HepG2 (cell line): ENCODE measurements around the gene RASA3. TPM values are rescaled to one million over a fixed set of nuclear protein-coding genes. Genes with fewer than 3 reads are reported as not detected.

ENCODE experiments used
- ATAC-seq: fragments of 200-7000 bp; cut with Tn5 transposase; 3 replicates; pipeline ENCODE4 v1.9.1; 2020; ENCODE audit warnings: mild to moderate bottlenecking, moderate library complexity
- BruUV-seq: library from RNA; stranded (reverse); fragments of 400-500 nt; replicated peaks from 2 replicates; lab custom pipeline; 2021; lab: Mats Ljungman, UMichigan
- CTCF ChIA-PET: fragments of 300-600 bp; formaldehyde crosslinking; extraction: SDS; loops from one replicate; lab custom pipeline; 2021; ENCODE audit warnings: low total read pairs, inconsistent platforms, low intra/inter-chr PET ratio; lab: Yijun Ruan, JAX
- POLR2A ChIA-PET: fragments of 350-600 bp; sonication (Branson Sonifier 250); formaldehyde crosslinking; loops from one replicate; lab custom pipeline; 2020; ENCODE audit warnings: antibody characterized with exemption, inconsistent platforms; lab: Yijun Ruan, JAX
- DNase-seq: peaks from one replicate; pipeline ENCODE4 v3.0.0-alpha.2; 2015; ENCODE audit warnings: low spot score
- FAIRE-seq: peaks from 3 replicates; lab custom pipeline; 2011; peaks lifted over from hg19 to GRCh38; lab: Jason Lieb, UNC
- H2AFZ ChIP-seq: one replicate; pipeline ENCODE4 v1.6.1; 2011; ENCODE audit warnings: low read length, inconsistent platforms
- H3K27ac ChIP-seq: fragments of 300-600 bp; 3 replicates; pipeline ENCODE4 v1.8.0; 2011; ENCODE audit warnings: mixed run types, mild to moderate bottlenecking, mixed read lengths, low read length, inconsistent platforms; ENCODE audit not compliant: insufficient read depth; ENCODE audit errors: extremely low read length
- H3K27me3 ChIP-seq, 2 experiments: fragments of 200-600 bp in 1 of 2; 2 replicates in 1 of 2; 3 replicates in 1 of 2; pipeline versions ENCODE4 v1.6.0 to v1.8.0; 2011; ENCODE audit warnings: low read length in 2 of 2, mild to moderate bottlenecking in 2 of 2, moderate library complexity in 2 of 2, inconsistent platforms in 1 of 2; ENCODE audit not compliant: insufficient read depth in 2 of 2, control insufficient read depth in 1 of 2
- H3K36me3 ChIP-seq, 2 experiments: fragments of 200-600 bp in 1 of 2; replicated peaks in 1 of 2; 2 replicates in 1 of 2; 3 replicates in 1 of 2; pipeline versions ENCODE4 v1.5.1 to v1.8.0; 2011; ENCODE audit warnings: low read length in 2 of 2, inconsistent platforms in 1 of 2; ENCODE audit not compliant: insufficient read depth in 2 of 2, control insufficient read depth in 1 of 2
- H3K4me1 ChIP-seq: 2 replicates; pipeline ENCODE4 v1.5.1; 2012; ENCODE audit warnings: low read length, inconsistent platforms; ENCODE audit not compliant: insufficient read depth
- H3K4me2 ChIP-seq: 2 replicates; pipeline ENCODE4 v1.6.0; 2011; ENCODE audit warnings: low read depth, low read length, inconsistent platforms
- H3K4me3 ChIP-seq, 3 experiments: fragments of 200-600 bp in 1 of 3; sonication (generic), shearing (Covaris generic) in 1 of 3; replicated peaks in 1 of 3; 2 replicates each; pipeline ENCODE4 v1.5.1; 2011 to 2016; ENCODE audit warnings: low read length in 3 of 3, inconsistent platforms in 2 of 3, low read depth in 2 of 3, mild to moderate bottlenecking in 2 of 3, control low read depth in 1 of 3, mixed read lengths in 1 of 3; ENCODE audit not compliant: insufficient read depth in 1 of 3
- H3K79me2 ChIP-seq: one replicate; pipeline ENCODE4 v1.6.1; 2011; ENCODE audit warnings: low read length, inconsistent platforms; ENCODE audit not compliant: insufficient read depth
- H3K9ac ChIP-seq: 2 replicates; pipeline ENCODE4 v1.6.0; 2011; ENCODE audit warnings: mild to moderate bottlenecking, low read depth, low read length, inconsistent platforms; ENCODE audit not compliant: insufficient read depth
- H3K9me3 ChIP-seq: 2 replicates; pipeline ENCODE4 v1.5.1; 2012; ENCODE audit warnings: mild to moderate bottlenecking, low read length
- H4K20me1 ChIP-seq: 2 replicates; pipeline ENCODE4 v1.6.0; 2011; ENCODE audit warnings: inconsistent platforms, mild to moderate bottlenecking, low read length, moderate library complexity; ENCODE audit not compliant: insufficient read depth
- AGO1 ChIP-seq: fragments of 200-400 bp; formaldehyde crosslinking; IDR thresholded peaks from 2 replicates; pipeline ENCODE4 v1.6.1; 2017; ENCODE audit warnings: mild to moderate bottlenecking, low read depth, low read length, moderate library complexity; ENCODE audit not compliant: poor library complexity, severe bottlenecking
- FOXA3 ChIP-seq: IDR thresholded peaks from 2 replicates; pipeline ENCODE4 v1.6.1; 2016; ENCODE audit warnings: missing genetic modification reagents, missing compliant biosample characterization
- FOXK2 ChIP-seq: fragments of 450-650 bp; IDR thresholded peaks from 2 replicates; pipeline ENCODE4 v1.6.1; 2016
- HIVEP1 ChIP-seq: sonication (generic); formaldehyde crosslinking; IDR thresholded peaks from 2 replicates; pipeline ENCODE4 v1.4.0; 2020; ENCODE audit warnings: mild to moderate bottlenecking, missing genetic modification reagents
- KAT2B ChIP-seq: fragments of 150-350 bp; IDR thresholded peaks from 2 replicates; pipeline ENCODE4 v1.6.1; 2014; ENCODE audit warnings: low read depth, low read length, borderline replicate concordance
- RFX1 ChIP-seq: fragments of 450-650 bp; IDR thresholded peaks from 2 replicates; pipeline ENCODE4 v1.6.1; 2017
- TAF15 ChIP-seq: fragments of 200-400 bp; formaldehyde crosslinking; IDR thresholded peaks from one replicate; pipeline ENCODE4 v1.6.1; 2018; ENCODE audit warnings: mild to moderate bottlenecking, low read depth, low read length; ENCODE audit not compliant: poor library complexity, severe bottlenecking
- YY1 ChIP-seq: IDR thresholded peaks from 2 replicates; pipeline ENCODE4 v1.6.1; 2011; ENCODE audit warnings: low read length, low read depth, moderate library complexity, mild to moderate bottlenecking; ENCODE audit not compliant: insufficient read depth, insufficient replicate concordance
- ZFP62 ChIP-seq: sonication (generic); formaldehyde crosslinking; IDR thresholded peaks from 2 replicates; pipeline ENCODE4 v1.4.0; 2020; ENCODE audit warnings: missing genetic modification reagents
- ZNF224 ChIP-seq: sonication (generic); formaldehyde crosslinking; IDR thresholded peaks from 2 replicates; pipeline ENCODE4 v1.5.0; 2020; ENCODE audit warnings: mild to moderate bottlenecking, missing genetic modification reagents
- ZNF572 ChIP-seq: sonication (generic); formaldehyde crosslinking; IDR thresholded peaks from 2 replicates; pipeline ENCODE4 v1.5.1; 2020; ENCODE audit warnings: mild to moderate bottlenecking, missing genetic modification reagents
- WGBS: methylation state at CpG from one replicate; pipeline ENCODE4 v1.1.6; 2017; ENCODE audit warnings: low lambda C conversion rate; 5-methylcytosine and 5-hydroxymethylcytosine counted together
- in situ Hi-C: cut with HindIII; loops from 2 replicates; pipeline ENCODE4 v1.10.0; 2017; ENCODE audit warnings: low pct_unique_long_range_greater_than_20kb; ENCODE audit not compliant: extremely low pct_ligation_motif_present
- intact Hi-C: fragments of 100-400 bp; cut with micrococcal nuclease; formaldehyde crosslinking; loops from one replicate; pipeline ENCODE4 v1.10.0; 2022; ENCODE audit not compliant: unreplicated experiment
- polyA plus RNA-seq, 8 experiments: library from polyadenylated mRNA; depleted of rRNA in 3 of 8; stranded (reverse) in 7 of 8; unstranded in 1 of 8; fragments of >200 nt; fragmentation: Illumina TruSeq in 4 of 8; extraction: Trizol in 4 of 8; gene quantifications; 2 replicates each; pipeline versions ENCODE4 v1.2.1 to v1.2.3, GENCODE V29; 2011 to 2016; ENCODE audit warnings: low read depth in 4 of 8, missing spikeins in 1 of 8, mixed read lengths in 1 of 8; ENCODE audit not compliant: insufficient read depth in 1 of 8
- total RNA-seq, 5 experiments: library from RNA; depleted of rRNA; stranded (reverse); fragments of >200 nt; fragmentation: Illumina TruSeq; extraction: Trizol; gene quantifications; 2 replicates each; pipeline ENCODE4 v1.2.3, GENCODE V29; 2016; ENCODE audit warnings: low read depth in 1 of 5
- TF ChIP-seq, protein P1 (sequence below): IDR thresholded peaks from 2 replicates; pipeline ENCODE4 v1.6.1; 2012; ENCODE audit warnings: low read length, improper control_type of control experiment
- TF ChIP-seq, protein P2 (sequence below): sonication (generic); formaldehyde crosslinking; IDR thresholded peaks from 2 replicates; pipeline ENCODE4 v1.4.0; 2020; ENCODE audit warnings: missing genetic modification reagents

Gene RASA3
- total and polyA plus RNA-seq, 2 of the 13 experiments (the other 11 are each of a cell fraction or from before 2014, with no cell fraction given) = 0.05 TPM; not detected in 1

DNA sequence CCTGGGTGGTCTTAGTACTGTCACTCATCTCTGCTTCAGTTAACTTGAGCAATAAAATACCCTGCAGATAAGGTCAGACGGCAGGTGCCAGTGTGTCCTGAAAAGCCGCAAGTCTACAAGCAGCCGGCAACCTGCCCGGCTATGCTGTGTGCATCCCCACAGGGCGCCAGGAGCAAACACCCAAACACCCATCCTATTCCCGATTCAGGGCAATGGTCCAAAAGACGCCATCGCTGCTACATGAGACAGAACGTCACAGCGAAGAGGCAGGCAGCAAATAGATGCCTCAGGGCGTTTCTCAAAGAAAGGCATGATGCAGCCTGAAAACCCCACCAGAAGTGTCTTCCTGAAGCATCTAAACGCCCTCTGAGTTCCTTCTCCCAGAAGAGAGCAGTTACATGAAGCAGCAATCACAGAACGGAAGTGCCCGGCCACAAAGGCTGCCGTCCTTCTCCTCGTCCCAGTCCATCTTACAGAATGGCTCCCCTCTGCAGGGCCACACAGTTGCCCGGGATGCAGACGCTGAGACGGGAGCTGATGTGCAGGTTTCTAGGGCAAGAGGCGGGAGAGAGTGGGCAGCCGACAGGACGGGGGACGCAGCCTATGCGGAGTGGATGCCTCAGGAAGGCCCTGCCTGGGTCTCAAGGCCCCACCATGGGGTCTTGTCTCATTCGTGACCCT lies 35.1 kb downstream of the RASA3 start:
- TF ChIP-seq AGO1 (no peak), FOXK2 (no peak), ZNF224 (no peak), TAF15 (no peak), ZFP62 (no peak), FOXA3 (CRISPR knock-in tag) (no peak), KAT2B (no peak), ZNF572 (CRISPR knock-in tag) (no peak), RFX1 (no peak), YY1 (no peak), HIVEP1 (CRISPR knock-in tag) (no peak)
- TF ChIP-seq, protein P1, sequence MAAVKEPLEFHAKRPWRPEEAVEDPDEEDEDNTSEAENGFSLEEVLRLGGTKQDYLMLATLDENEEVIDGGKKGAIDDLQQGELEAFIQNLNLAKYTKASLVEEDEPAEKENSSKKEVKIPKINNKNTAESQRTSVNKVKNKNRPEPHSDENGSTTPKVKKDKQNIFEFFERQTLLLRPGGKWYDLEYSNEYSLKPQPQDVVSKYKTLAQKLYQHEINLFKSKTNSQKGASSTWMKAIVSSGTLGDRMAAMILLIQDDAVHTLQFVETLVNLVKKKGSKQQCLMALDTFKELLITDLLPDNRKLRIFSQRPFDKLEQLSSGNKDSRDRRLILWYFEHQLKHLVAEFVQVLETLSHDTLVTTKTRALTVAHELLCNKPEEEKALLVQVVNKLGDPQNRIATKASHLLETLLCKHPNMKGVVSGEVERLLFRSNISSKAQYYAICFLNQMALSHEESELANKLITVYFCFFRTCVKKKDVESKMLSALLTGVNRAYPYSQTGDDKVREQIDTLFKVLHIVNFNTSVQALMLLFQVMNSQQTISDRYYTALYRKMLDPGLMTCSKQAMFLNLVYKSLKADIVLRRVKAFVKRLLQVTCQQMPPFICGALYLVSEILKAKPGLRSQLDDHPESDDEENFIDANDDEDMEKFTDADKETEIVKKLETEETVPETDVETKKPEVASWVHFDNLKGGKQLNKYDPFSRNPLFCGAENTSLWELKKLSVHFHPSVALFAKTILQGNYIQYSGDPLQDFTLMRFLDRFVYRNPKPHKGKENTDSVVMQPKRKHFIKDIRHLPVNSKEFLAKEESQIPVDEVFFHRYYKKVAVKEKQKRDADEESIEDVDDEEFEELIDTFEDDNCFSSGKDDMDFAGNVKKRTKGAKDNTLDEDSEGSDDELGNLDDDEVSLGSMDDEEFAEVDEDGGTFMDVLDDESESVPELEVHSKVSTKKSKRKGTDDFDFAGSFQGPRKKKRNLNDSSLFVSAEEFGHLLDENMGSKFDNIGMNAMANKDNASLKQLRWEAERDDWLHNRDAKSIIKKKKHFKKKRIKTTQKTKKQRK = no peak
- TF ChIP-seq, protein P2, sequence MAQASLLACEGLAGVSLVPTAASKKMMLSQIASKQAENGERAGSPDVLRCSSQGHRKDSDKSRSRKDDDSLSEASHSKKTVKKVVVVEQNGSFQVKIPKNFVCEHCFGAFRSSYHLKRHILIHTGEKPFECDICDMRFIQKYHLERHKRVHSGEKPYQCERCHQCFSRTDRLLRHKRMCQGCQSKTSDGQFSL (CRISPR knock-in tag) = no peak
- Histone ChIP-seq H3K27me3 (peaks cover 4 to 36% of the 10 kb centered on the region in 2 experiments; a peak in 4 of 5 replicates), H3K4me2 (no peak overlapping the region), H3K4me1 (no peaks in the 10 kb centered on the region), H3K9ac (no peak overlapping the region), H3K27ac (no peak overlapping the region), H3K9me3 (no peaks in the 10 kb centered on the region), H4K20me1 (no peaks in the 10 kb centered on the region), H3K4me3 (no peak overlapping the region), H2AFZ (no peak overlapping the region), H3K36me3 (no peaks in the 10 kb centered on the region), H3K79me2 (no peaks in the 10 kb centered on the region)
- ChIA-PET CTCF (no interaction called here), POLR2A (no interaction called here)
- WGBS = 48% methylated on average over 23 of the region's 25 CpGs
- DNase-seq (no peak), ATAC-seq (no peak), FAIRE-seq (no peak)
- no TSS peak for BruUV-seq
- intact Hi-C loops = loop anchor here (2.0 kb wide), 1 partner anchor 13 kb away; no protein-coding TSS in a partner anchor
- in situ Hi-C loops = no loop called here
